ENCODE data around the gene AGBL2. TPM values are rescaled to one million over a fixed set of nuclear protein-coding genes. Genes with fewer than 3 reads are reported as not detected.
"Not testable (repeated sequence)": the region's sequence is repeated elsewhere in the genome, so short reads cannot be mapped to it uniquely, and the experiment has no call there.

AGBL2 gene
- polyA plus RNA-seq, 10 donors = 0.16 to 1.6 (median 0.78) TPM

DNA sequence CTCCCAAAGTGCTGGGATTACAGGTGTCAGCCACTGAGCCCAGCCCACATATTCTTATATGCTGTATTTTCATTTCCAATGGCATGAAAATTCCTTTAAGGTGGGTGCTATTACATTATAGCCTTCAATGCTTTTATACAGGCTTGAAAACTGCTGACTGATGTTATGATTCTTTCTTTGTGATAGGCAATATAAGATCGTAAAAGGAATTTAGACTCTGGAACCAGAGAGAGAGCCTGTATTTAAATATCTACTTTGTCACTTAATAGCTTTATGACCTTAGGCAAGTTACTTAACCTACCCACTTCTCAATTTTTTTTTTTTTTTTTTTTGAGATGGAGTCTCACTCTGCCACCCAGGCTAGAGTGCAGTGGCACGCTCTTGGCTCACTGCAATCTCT, 26.2 kb downstream of the AGBL2 start:
- no peak for DNase-seq

GRCh38 chr11:47688111-47688510, 27.1 kb downstream of the AGBL2 start:
- DNase-seq = no peak

GRCh38 chr11:47686704-47687103, 28.5 kb downstream of the AGBL2 start:
- DNase-seq = not testable (repeated sequence)

- DNase-seq = no peak
Observed at GRCh38 chr11:47686151-47686550, 29.0 kb downstream of the AGBL2 start.

GRCh38 chr11:47675851-47676250, 39.3 kb downstream of the AGBL2 start:
- no peak for DNase-seq

DNA sequence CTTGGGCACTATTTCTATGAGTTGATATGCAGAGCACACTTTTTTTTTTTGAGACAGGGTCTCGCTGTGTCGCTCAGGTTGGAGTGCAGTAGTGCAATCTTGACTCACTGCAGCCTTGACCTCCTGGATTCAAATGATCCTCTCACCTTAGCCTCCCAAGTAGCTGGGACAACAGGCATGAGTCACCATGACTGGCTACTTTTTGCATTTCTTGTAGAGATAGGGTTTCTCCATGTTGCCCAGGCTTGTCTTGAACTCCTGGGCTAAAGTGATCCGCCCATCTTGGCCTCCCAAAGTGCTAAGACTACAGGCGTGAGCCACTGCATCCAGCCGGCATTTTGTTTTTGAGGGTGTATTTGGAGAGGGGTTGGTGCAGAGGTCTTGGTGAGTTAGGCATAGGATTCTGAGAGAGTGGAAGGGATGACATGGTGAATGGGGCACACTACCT, 42.9 kb downstream of the AGBL2 start:
- DNase-seq = no peak

GRCh38 chr11:47669856-47670255, 45.3 kb downstream of the AGBL2 start:
- DNase-seq = no peak

GRCh38 chr11:47668665-47669064, 46.5 kb downstream of the AGBL2 start:
- no peak for DNase-seq

GRCh38 chr11:47667555-47667954, 47.6 kb downstream of the AGBL2 start:
- no peak for DNase-seq

- peak; percentile 41 to 63 (median 44) for DNase-seq
Observed at GRCh38 chr11:47667135-47667534, 48.0 kb downstream of the AGBL2 start.

DNA sequence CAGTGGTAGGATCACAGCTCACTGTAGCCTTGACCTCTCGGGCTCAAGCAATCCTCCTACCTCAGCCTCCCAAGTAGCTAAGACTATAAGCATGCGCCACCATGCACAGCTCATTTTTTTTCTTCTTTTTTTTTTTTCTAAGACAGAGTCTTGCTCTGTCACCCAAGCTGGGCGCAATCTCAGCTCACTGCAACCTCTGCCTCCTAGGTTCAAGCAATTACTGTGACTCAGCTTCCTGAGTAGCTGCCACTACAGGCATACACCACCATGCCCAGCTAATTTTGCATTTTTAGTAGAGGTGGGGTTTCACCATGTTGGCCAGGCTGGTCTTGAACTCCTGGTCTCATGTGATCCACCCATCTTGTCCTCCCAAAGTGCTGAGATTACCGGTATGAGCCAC, 50.2 kb downstream of the AGBL2 start:
- DNase-seq = not testable (repeated sequence)

DNA sequence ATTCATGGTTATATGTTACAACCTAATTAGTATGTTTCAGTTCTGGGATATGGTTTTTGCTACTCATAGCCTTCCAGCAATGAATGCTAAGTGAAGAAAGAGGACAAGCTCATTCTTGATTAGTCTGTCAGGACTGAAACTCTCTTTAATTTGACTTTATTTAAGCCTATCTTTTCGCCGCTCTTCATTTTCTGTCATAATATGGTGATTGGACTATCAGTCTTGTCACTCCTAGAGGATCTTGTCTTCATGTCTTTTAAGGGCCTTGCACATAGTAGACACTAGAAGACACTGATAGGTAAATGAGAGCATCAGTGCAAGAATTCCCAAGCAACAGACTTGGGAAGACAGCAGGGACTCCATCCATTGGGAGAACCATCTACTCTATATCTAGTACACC, 53.9 kb downstream of the AGBL2 start:
- no peak for DNase-seq

- no peak for DNase-seq
Observed at GRCh38 chr11:47659276-47659675, 55.9 kb downstream of the AGBL2 start.

DNA sequence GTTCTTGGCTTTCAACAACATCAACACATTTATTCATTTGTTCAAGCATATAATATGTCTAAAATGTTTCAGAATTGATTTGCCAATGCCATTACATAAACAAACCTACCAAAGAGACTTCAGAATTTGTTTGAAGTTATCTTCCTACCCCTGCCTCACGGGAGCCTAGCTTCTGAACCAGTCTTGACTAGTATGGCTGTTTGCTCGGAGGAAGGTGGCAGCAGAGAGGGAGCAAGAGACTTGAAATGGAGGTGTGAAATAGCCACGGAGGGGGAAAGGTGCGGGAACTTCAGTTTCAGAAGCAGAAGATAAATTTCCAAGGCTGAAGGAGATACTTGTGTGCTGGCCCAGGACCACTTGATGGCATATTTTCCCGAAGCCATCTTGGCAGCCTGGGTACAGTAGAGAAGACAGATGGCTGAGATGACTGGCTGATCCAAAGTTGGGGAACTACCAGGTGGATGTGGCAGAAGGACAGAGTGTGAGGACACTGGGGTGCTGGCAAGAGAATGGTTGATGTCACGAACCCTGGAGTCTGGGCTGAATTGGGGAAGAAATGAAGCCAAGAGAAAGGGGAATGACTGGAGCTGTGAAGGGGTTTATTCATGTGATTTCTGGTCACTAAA, 58.8 kb downstream of the AGBL2 start:
- DNase-seq = no peak

DNA sequence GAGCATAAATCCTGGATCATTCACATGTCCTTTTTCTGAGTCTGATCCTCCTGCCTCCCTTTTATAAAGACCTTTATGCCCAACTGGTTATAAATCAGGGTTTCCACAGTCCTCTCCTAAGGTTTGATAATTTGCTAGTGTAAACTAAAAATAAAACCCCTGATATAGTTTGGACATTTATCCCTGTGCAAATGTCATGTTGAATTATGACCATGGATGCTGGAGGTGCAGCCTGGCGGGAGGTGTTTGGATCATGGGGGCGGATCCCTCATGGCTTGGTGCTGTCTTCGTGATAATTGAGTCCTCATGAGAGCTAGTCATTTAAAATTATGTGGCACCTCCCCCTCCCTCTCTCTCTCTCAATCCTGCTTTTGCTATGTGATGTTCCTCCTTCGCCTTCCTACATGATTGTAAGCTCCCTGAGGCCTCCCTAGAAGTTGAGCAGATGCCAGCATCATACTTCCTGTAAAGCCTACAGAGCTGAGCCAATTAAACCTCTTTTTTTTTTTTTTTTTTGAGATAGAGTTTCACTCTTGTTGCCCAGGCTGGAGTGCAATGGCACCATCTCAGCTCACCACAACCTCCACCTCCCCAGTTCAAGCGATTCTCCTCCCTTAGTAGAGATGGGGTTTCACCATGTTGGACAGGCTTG, 63.2 kb downstream of the AGBL2 start:
- no peak for DNase-seq

DNA sequence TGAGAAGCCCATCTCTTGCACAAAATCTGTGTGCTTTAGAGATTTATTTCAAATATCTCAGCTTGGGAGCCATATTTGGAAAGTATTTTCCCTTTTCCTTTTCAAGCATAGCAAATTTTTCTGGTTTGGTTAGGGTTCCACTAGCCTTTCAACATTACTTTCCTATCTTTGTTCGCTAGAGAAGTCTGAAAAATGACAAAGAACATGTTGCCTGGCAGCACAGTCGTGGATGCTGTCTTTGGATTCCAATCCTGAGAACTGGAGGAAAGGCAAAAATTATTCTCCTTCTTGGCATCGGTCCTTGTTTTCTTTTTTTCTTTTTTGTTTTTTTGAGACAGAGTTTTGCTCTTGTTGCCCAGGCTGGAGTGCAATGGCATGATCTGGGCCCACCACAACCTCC, 65.9 kb downstream of the AGBL2 start:
- no peak for DNase-seq

- no peak for DNase-seq
Observed at GRCh38 chr11:47646019-47646418, 69.2 kb downstream of the AGBL2 start.

DNA sequence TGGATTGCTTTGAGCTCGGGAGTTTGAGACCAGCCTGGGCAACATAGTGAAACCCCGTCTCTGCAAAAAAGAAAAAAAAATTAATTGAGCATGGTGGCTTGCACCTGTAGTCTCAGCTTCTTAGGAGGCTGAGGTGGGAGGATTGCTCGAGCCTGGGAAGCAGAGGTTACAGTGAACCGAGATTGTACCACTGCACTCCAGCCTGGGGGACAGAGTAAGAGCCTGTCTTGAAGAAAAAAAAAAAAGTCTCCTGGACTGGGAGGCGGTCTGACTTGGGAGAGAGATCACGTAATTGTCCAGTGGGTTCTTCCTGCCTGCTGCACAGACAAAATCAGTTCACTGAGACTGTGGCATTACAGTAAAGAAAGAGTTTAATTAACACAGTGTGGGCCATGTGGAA, 69.7 kb downstream of the AGBL2 start:
- no peak for DNase-seq

DNA sequence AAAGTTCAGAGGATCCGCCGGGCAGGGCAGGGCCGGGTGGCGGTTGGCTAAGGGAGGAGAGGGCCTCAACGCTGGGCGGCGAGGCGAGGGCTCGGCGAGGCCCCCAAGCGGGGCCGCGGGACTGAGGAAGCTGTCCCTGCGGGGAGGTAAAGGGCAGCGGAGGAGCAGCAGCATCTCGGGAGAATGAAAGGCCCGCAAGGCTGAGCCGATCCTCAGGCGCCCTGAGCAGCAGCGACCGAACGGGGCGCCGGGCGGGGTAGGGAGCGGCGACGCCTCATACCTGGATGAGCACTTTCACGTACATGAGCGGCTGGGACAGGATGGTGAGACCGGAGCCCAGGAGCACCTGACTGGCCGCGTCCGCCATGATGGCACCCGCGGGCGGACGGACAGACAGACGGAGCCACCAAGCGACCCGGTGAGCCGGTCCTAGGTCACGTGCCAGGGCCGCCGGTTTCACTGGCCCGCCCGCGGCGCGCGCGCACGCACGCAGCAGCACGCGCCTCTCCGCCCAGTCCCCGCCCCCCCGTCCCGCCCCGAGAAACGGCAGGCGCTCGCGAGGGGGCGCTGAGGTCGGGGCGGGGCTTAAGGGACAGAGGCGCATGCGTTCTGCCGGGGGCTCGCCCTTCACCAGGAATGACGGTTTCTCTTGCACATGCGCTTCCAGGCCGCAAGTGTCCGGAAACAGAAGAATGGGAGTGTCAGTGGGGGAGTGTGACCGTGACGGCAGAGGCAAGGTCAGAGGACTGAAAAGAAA, 72.9 kb downstream of the AGBL2 start, which contains the start of gene MTCH2:
TSS of gene MTCH2 (minus strand) at position 461 of the 757 bp plus-strand sequence. CDS start at position 367, 94 bp downstream.
- DNase-seq = peak; percentile 98 to 99 (median 99)

- no peak for DNase-seq
Observed at GRCh38 chr11:47641600-47642098, 73.5 kb downstream of the AGBL2 start.

DNA sequence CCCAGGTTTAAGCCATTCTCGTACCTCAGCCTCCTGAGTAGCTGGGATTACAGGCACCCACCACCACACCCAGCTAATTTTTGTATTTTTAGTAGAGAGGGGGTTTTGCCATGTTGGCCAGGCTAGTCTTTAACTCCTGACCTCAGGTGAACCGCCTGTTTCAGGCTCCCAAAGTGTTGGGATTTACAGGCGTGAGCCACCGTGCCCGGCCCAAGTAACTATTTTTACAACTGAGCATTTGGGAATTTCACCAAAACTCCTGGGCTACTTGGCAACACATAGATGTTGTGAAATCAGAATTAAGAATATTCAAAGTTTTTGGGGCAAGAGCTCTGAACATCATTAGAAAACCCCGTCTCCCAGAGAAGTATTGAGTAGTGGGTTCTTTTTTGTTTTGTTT, 74.7 kb downstream of the AGBL2 start:
- DNase-seq = not testable (repeated sequence)

DNA sequence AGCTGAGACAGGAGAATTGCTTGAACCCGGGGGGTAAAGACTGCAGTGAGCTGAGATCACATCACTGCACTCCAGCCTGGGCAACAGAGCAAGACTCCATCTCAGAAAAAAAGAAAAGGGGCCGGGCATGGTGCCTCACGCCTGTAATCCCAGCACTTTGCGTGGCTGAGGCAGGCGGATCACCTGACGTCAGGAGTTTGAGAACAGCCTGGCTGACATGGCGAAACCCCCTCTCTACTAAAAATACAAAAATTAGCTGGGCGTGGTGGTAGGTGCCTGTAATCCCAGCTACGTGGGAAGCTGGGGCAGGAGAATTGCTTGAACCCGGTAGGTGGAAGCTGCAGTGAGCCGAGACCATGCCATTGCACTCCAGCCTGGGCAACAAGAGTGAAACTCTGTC, 78.8 kb downstream of the AGBL2 start:
- DNase-seq = not testable (repeated sequence)

DNA sequence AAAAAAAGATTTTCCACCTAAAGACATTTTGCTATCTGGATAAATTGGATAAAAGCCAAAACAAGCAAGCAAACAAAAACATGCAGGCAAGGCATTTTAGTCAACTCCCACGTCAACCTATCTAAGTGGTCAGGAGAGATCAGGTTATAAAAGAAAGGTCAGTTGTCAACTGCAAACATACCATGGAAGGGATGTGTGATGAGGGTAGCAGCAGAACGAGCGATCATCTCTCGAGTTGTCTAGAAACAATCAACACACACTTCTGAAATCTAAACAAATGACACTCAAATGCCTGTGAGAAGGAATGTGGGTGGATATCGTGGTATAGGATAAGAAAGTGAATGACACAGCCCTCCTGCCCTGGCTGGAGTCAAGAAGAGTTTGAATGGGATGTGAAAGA, 83.7 kb downstream of the AGBL2 start:
- no peak for DNase-seq
